Measurements from ENCODE around the gene FGF14.

- TF ChIP-seq POLR2AphosphoS5 (IDR thresholded peaks at IDR 0.05) (no peak), POLR2A (IDR thresholded peaks at IDR 0.05) (no peak), CTCF (IDR thresholded peaks at IDR 0.05) (no peak)
Observed at GRCh38 chr13:102369302-102369701, 32.5 kb downstream of the FGF14 start.
